Measurements from ENCODE around the gene MRPL2. TPM values are rescaled to one million over a fixed set of nuclear protein-coding genes. Genes with fewer than 3 reads are reported as not detected.
"Not testable (repeated sequence)": the region's sequence is repeated elsewhere in the genome, so short reads cannot be mapped to it uniquely, and the experiment has no call there.

The MRPL2 gene
- total RNA-seq, 2 donors from 2014 or later = 51.6 to 65.2 TPM

DNA sequence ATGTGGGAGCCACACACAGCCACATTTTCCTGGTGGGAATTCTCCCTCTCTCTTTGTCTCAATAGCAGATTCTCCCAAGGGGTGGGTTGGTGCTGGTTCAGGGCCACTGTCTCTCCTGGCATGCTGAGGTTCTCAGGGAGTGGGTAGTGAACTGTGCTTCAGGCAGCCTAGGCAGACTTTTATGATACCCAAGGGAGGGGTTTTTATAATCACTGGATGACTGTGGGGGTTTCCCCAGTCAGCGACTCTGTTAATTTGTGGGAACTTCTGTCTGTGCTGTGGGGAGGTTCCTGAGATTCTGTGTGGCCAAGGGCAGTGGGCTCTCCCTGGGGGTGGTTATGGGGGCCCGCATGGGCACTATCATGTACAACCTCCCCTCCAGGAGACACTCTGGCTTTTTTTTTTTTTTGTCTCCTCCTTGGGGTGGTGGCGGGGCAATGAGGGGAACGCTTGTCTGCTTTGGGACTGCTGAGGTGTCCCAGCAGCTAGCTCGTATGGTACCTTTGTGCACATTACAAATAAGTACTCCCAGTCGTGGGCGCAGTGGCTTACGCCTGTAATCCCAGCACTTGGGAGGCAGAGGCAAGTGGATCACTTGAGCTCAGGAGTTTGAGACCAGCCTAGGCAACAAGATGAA, 26.9 kb upstream of the MRPL2 start:
- H3K4me1 ChIP-seq (ENCODE audit: control insufficient read depth, insufficient read depth, low read length) = peaks cover 13% of the 10 kb centered on the region
- H3K27ac Mint-ChIP-seq = peak overlapping the region; percentile 75
- no peaks in the 10 kb centered on the region for H3K27me3 Mint-ChIP-seq (ENCODE audit: insufficient read depth)
- H3K27me3 ChIP-seq (ENCODE audit: control insufficient read depth, insufficient read depth, low read length, poor library complexity, severe bottlenecking) = no peaks in the 10 kb centered on the region
- no peak overlapping the region for H3K4me3 Mint-ChIP-seq
- H3K4me3 ChIP-seq (ENCODE audit: low read length) = no peak overlapping the region
- H3K4me1 Mint-ChIP-seq = peaks cover 39% of the 10 kb centered on the region
- WGBS, 2 experiments (ENCODE audit: insufficient coverage in 1 of 2, insufficient read length in 1 of 2) = 90 to 95% methylated on average over 4 to 8 of the region's 8 CpGs
- no peak overlapping the region for H3K9ac ChIP-seq (ENCODE audit: extremely low read depth, low read length, poor library complexity, severe bottlenecking)
- peaks cover 3% of the 10 kb centered on the region for H3K36me3 Mint-ChIP-seq (ENCODE audit: low read depth)
- no peaks in the 10 kb centered on the region for H3K36me3 ChIP-seq (ENCODE audit: control insufficient read depth, insufficient read depth, low read length)
- H3K9me3 ChIP-seq (ENCODE audit: control insufficient read depth, low read length) = no peaks in the 10 kb centered on the region
- H3K27ac ChIP-seq (ENCODE audit: low read depth, low read length) = no peak overlapping the region
- TF ChIP-seq, protein P1, sequence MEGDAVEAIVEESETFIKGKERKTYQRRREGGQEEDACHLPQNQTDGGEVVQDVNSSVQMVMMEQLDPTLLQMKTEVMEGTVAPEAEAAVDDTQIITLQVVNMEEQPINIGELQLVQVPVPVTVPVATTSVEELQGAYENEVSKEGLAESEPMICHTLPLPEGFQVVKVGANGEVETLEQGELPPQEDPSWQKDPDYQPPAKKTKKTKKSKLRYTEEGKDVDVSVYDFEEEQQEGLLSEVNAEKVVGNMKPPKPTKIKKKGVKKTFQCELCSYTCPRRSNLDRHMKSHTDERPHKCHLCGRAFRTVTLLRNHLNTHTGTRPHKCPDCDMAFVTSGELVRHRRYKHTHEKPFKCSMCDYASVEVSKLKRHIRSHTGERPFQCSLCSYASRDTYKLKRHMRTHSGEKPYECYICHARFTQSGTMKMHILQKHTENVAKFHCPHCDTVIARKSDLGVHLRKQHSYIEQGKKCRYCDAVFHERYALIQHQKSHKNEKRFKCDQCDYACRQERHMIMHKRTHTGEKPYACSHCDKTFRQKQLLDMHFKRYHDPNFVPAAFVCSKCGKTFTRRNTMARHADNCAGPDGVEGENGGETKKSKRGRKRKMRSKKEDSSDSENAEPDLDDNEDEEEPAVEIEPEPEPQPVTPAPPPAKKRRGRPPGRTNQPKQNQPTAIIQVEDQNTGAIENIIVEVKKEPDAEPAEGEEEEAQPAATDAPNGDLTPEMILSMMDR (conservative IDR thresholded peaks at IDR 0.05) = no peak
- no peak for DNase-seq
- H3K9me3 Mint-ChIP-seq = no peaks in the 10 kb centered on the region

DNA sequence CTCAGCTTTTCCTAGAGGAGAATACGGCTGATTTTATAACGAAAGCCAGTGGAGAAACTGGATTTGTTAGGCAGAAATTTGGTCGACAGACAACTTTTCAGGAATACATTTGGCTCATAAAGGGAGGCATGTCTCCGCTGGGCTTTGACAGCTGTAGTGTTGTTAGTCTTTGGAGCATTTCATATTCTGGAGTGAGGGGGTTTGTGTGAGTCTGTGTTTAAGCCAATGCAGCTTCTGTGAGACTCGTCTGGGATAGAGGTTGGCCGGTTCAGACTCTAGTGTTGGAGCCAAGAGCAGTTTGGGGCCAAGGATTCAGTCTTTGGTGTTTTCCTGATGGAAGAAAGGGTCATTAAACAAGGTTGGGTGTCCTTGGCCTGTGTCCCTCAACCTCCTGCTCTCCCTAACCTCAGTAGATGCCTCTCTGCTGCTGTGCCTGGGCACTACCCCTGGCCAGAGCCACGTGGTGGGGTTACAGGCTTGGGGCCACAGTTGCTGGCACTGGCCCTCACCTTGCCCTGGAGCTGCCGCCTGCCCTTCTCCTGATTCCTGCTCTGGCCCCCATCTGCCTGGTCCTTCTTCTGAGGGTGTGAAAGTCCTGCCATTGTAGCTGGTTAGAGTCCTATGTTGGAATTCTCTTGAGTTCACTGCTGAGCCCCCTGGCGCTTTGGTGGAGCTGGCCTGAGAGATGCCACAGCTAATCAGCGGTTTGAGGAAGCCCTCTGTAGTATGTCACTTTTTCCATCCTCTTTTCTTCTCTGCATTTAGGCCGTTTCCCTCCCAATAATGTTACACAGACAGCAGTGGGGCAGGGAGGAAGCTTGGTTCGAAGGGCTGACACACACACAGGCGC, 23.8 kb upstream of the MRPL2 start:
- Histone ChIP-seq H3K27ac (ENCODE audit: low read depth, low read length) (no peak overlapping the region), H3K9me3 (ENCODE audit: control insufficient read depth, low read length) (no peaks in the 10 kb centered on the region), H3K4me3 (ENCODE audit: low read length) (no peak overlapping the region), H3K36me3 (ENCODE audit: control insufficient read depth, insufficient read depth, low read length) (peaks cover 3% of the 10 kb centered on the region), H3K27me3 (ENCODE audit: control insufficient read depth, insufficient read depth, low read length, poor library complexity, severe bottlenecking) (no peaks in the 10 kb centered on the region), H3K9ac (ENCODE audit: extremely low read depth, low read length, poor library complexity, severe bottlenecking) (no peak overlapping the region), H3K4me1 (ENCODE audit: control insufficient read depth, insufficient read depth, low read length) (peaks cover 4% of the 10 kb centered on the region)
- Mint-ChIP-seq H3K4me1 (peaks cover 24% of the 10 kb centered on the region), H3K27ac (peak overlapping the region; percentile 53), H3K36me3 (ENCODE audit: low read depth) (peaks cover 7% of the 10 kb centered on the region), H3K4me3 (no peak overlapping the region), H3K27me3 (ENCODE audit: insufficient read depth) (no peaks in the 10 kb centered on the region), H3K9me3 (no peaks in the 10 kb centered on the region)
- no peak for DNase-seq
- TF ChIP-seq, protein P1 (conservative IDR thresholded peaks at IDR 0.05) = no peak
- 82 to 89% methylated on average over 6 to 13 of the region's 13 CpGs for WGBS, 2 experiments (ENCODE audit: insufficient coverage in 1 of 2, insufficient read length in 1 of 2)

DNA sequence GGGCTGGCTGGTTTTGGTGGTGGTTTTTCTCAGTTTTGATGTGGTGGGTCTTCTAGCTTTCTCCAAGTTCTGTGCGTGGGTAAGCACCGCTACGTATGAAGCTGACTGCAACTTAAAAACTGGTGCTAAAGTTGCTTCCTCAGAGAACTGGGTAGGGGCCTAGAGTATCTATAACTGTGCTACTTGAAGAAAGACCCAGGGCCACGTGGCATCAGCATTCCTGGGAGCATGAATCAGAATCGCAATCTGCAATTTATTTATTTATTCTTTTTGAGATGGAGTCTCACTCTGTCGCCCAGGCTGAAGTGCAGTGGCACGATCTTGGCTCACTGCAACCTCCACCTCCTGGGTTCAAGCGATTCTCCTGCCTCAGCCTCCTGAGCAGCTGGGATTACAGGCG, 22.7 kb upstream of the MRPL2 start:
- H3K4me1 ChIP-seq (ENCODE audit: control insufficient read depth, insufficient read depth, low read length); H3K9ac ChIP-seq (ENCODE audit: extremely low read depth, low read length, poor library complexity, severe bottlenecking); H3K27ac ChIP-seq (ENCODE audit: low read depth, low read length); H3K36me3 ChIP-seq (ENCODE audit: control insufficient read depth, insufficient read depth, low read length); H3K4me3 ChIP-seq (ENCODE audit: low read length); H3K27me3 Mint-ChIP-seq (ENCODE audit: insufficient read depth); H3K27me3 ChIP-seq (ENCODE audit: control insufficient read depth, insufficient read depth, low read length, poor library complexity, severe bottlenecking); H3K9me3 Mint-ChIP-seq; H3K4me3 Mint-ChIP-seq; H3K9me3 ChIP-seq (ENCODE audit: control insufficient read depth, low read length); H3K36me3 Mint-ChIP-seq (ENCODE audit: low read depth): not testable (repeated sequence)
- 88 to 95% methylated on average over 7 to 9 of the region's 9 CpGs for WGBS, 2 experiments (ENCODE audit: insufficient coverage in 1 of 2, insufficient read length in 1 of 2)
- peaks cover 28% of the 10 kb centered on the region for H3K4me1 Mint-ChIP-seq
- peak overlapping the region; percentile 39 for H3K27ac Mint-ChIP-seq
- peak; percentile 24 for DNase-seq

Measured in endodermal cell (in vitro differentiated cells).